ENCODE results near the gene ABHD17A.

ABHD17A gene

GRCh38 chr19:1847684-1848398, 37.5 kb downstream of the ABHD17A start:
- under 1% methylated on average over 64 of the region's 72 CpGs for WGBS

GRCh38 chr19:1847348-1847683, 38.0 kb downstream of the ABHD17A start:
- no peak for DNase-seq
- no peak overlapping the region for H3K14ac ChIP-seq (ENCODE audit: low read length in 2 of 2)
- no peak overlapping the region for H3K23ac ChIP-seq (ENCODE audit: low read length in 2 of 2)
- H2AFZ ChIP-seq (ENCODE audit: low read depth, low read length) = no peak overlapping the region
- H4K8ac ChIP-seq (ENCODE audit: low read length) = no peak overlapping the region
- no peak overlapping the region for H2BK12ac ChIP-seq (ENCODE audit: low read length in 2 of 2)
- H3K79me1 ChIP-seq (replicated peaks; ENCODE audit: low read length, poor library complexity, severe bottlenecking) = peaks cover 18% of the 10 kb centered on the region
- H3K36me3 ChIP-seq (ENCODE audit: control insufficient read depth in 1 of 2, insufficient read depth in 2 of 2, low read depth in 1 of 2, low read length in 2 of 2) = peaks cover 4 to 51% of the 10 kb centered on the region in 2 experiments
- H3K4ac ChIP-seq (ENCODE audit: low read depth in 1 of 2, low read length in 2 of 2) = no peak overlapping the region
- peak overlapping the region; percentile 77 to 89 for H3K4me3 ChIP-seq (ENCODE audit: insufficient read depth in 1 of 2, low read depth in 1 of 2, low read length in 2 of 2)
- H2BK5ac ChIP-seq (ENCODE audit: low read depth, low read length, poor library complexity, severe bottlenecking) = no peak overlapping the region
- no peak overlapping the region for H4K91ac ChIP-seq (ENCODE audit: low read length)
- 21% methylated on average over 12 of the region's 12 CpGs for WGBS
- H2AK5ac ChIP-seq (ENCODE audit: low read length, severe bottlenecking) = no peak overlapping the region
- H2BK15ac ChIP-seq (ENCODE audit: low read depth, poor library complexity, severe bottlenecking) = no peak overlapping the region
- no peak overlapping the region for H3K18ac ChIP-seq (ENCODE audit: low read depth in 1 of 2, low read length in 2 of 2)
- no peak overlapping the region for H2BK120ac ChIP-seq (ENCODE audit: low read depth, low read length)
- H3K9me3 ChIP-seq (ENCODE audit: control insufficient read depth, low read length) = no peaks in the 10 kb centered on the region
- peak overlapping the region; percentile 82 for H3K4me2 ChIP-seq (ENCODE audit: low read length, poor library complexity, severe bottlenecking)
- peak overlapping the region; percentile 31 for H3K27ac ChIP-seq (ENCODE audit: low read length, poor library complexity, severe bottlenecking)
- no peaks in the 10 kb centered on the region for H3K27me3 ChIP-seq (ENCODE audit: control insufficient read depth in 1 of 2, insufficient read depth in 1 of 2, low read length in 2 of 2)
- H3K4me1 ChIP-seq (ENCODE audit: control insufficient read depth, insufficient read depth, low read depth, low read length) = peaks cover 30% of the 10 kb centered on the region
- peak overlapping the region; percentile 99 for H3K9ac ChIP-seq (ENCODE audit: low read length)

More at GRCh38 chr19:1847684-1848398, 37.5 kb downstream of the ABHD17A start:
- Histone ChIP-seq H3K4me3 (ENCODE audit: insufficient read depth in 1 of 2, low read depth in 1 of 2, low read length in 2 of 2) (peak overlapping the region; percentile 77 to 89), H4K91ac (ENCODE audit: low read length) (peak overlapping the region; percentile 20), H2BK5ac (ENCODE audit: low read depth, low read length, poor library complexity, severe bottlenecking) (peak overlapping the region; percentile 99), H3K18ac (ENCODE audit: low read depth in 1 of 2, low read length in 2 of 2) (peak overlapping the region; percentile 13 to 100), H2BK15ac (ENCODE audit: low read depth, poor library complexity, severe bottlenecking) (peak overlapping the region; percentile 81), H3K14ac (ENCODE audit: low read length in 2 of 2) (no peak overlapping the region), H3K27ac (ENCODE audit: low read length, poor library complexity, severe bottlenecking) (peak overlapping the region; percentile 31), H4K8ac (ENCODE audit: low read length) (peak overlapping the region; percentile 42), H2AFZ (ENCODE audit: low read depth, low read length) (no peak overlapping the region), H3K4ac (ENCODE audit: low read depth in 1 of 2, low read length in 2 of 2) (peak overlapping the region; percentile 88 to 98), H3K27me3 (ENCODE audit: control insufficient read depth in 1 of 2, insufficient read depth in 1 of 2, low read length in 2 of 2) (no peaks in the 10 kb centered on the region), H3K79me1 (replicated peaks; ENCODE audit: low read length, poor library complexity, severe bottlenecking) (peaks cover 21% of the 10 kb centered on the region), H3K36me3 (ENCODE audit: control insufficient read depth in 1 of 2, insufficient read depth in 2 of 2, low read depth in 1 of 2, low read length in 2 of 2) (peaks cover 4 to 53% of the 10 kb centered on the region in 2 experiments), H3K9ac (ENCODE audit: low read length) (peak overlapping the region; percentile 99), H3K9me3 (ENCODE audit: control insufficient read depth, low read length) (no peaks in the 10 kb centered on the region), H3K4me2 (ENCODE audit: low read length, poor library complexity, severe bottlenecking) (peak overlapping the region; percentile 82), H3K4me1 (ENCODE audit: control insufficient read depth, insufficient read depth, low read depth, low read length) (peaks cover 30% of the 10 kb centered on the region), H2AK5ac (ENCODE audit: low read length, severe bottlenecking) (no peak overlapping the region), H2BK120ac (ENCODE audit: low read depth, low read length) (peak overlapping the region; percentile 97), H3K23ac (ENCODE audit: low read length in 2 of 2) (peak overlapping the region in 1 of 2 experiments; percentile 20), H2BK12ac (ENCODE audit: low read length in 2 of 2) (no peak overlapping the region)
- peak; percentile 88 for DNase-seq

- WGBS = 95% methylated on average over 28 of the region's 29 CpGs
- no peak overlapping the region for H2BK12ac ChIP-seq (ENCODE audit: low read length in 2 of 2)
- no peak overlapping the region for H4K8ac ChIP-seq (ENCODE audit: low read length)
- H3K4me2 ChIP-seq (ENCODE audit: low read length, poor library complexity, severe bottlenecking) = peak overlapping the region; percentile 82
- no peak overlapping the region for H3K27ac ChIP-seq (ENCODE audit: low read length, poor library complexity, severe bottlenecking)
- H3K9me3 ChIP-seq (ENCODE audit: control insufficient read depth, low read length) = no peaks in the 10 kb centered on the region
- H3K4ac ChIP-seq (ENCODE audit: low read depth in 1 of 2, low read length in 2 of 2) = no peak overlapping the region
- H3K27me3 ChIP-seq (ENCODE audit: control insufficient read depth in 1 of 2, insufficient read depth in 1 of 2, low read length in 2 of 2) = no peaks in the 10 kb centered on the region
- peaks cover 29% of the 10 kb centered on the region for H3K4me1 ChIP-seq (ENCODE audit: control insufficient read depth, insufficient read depth, low read depth, low read length)
- H3K79me1 ChIP-seq (replicated peaks; ENCODE audit: low read length, poor library complexity, severe bottlenecking) = peaks cover 13% of the 10 kb centered on the region
- no peak overlapping the region for H2BK120ac ChIP-seq (ENCODE audit: low read depth, low read length)
- no peak overlapping the region for H4K91ac ChIP-seq (ENCODE audit: low read length)
- peaks cover 4 to 45% of the 10 kb centered on the region in 2 experiments for H3K36me3 ChIP-seq (ENCODE audit: control insufficient read depth in 1 of 2, insufficient read depth in 2 of 2, low read depth in 1 of 2, low read length in 2 of 2)
- H3K18ac ChIP-seq (ENCODE audit: low read depth in 1 of 2, low read length in 2 of 2) = no peak overlapping the region
- H3K9ac ChIP-seq (ENCODE audit: low read length) = peak overlapping the region; percentile 99
- H2AFZ ChIP-seq (ENCODE audit: low read depth, low read length) = no peak overlapping the region
- no peak overlapping the region for H3K14ac ChIP-seq (ENCODE audit: low read length in 2 of 2)
- DNase-seq = no peak
- peak overlapping the region in 1 of 2 experiments; percentile 89 for H3K4me3 ChIP-seq (ENCODE audit: insufficient read depth in 1 of 2, low read depth in 1 of 2, low read length in 2 of 2)
- H2AK5ac ChIP-seq (ENCODE audit: low read length, severe bottlenecking) = no peak overlapping the region
- H2BK15ac ChIP-seq (ENCODE audit: low read depth, poor library complexity, severe bottlenecking) = no peak overlapping the region
- no peak overlapping the region for H2BK5ac ChIP-seq (ENCODE audit: low read depth, low read length, poor library complexity, severe bottlenecking)
- no peak overlapping the region for H3K23ac ChIP-seq (ENCODE audit: low read length in 2 of 2)
These were observed 38.6 kb downstream of the ABHD17A start for GRCh38 chr19:1846517-1847204.

GRCh38 chr19:1845642-1846041, 39.7 kb downstream of the ABHD17A start:
- 96% methylated on average over 11 of the region's 11 CpGs for WGBS
- Histone ChIP-seq H2AK5ac (ENCODE audit: low read length, severe bottlenecking) (no peak overlapping the region), H2BK120ac (ENCODE audit: low read depth, low read length) (no peak overlapping the region)

More at GRCh38 chr19:1845642-1846041, 39.7 kb downstream of the ABHD17A start:
- Histone ChIP-seq H3K4me3 (ENCODE audit: insufficient read depth in 1 of 2, low read depth in 1 of 2, low read length in 2 of 2) (peak overlapping the region in 1 of 2 experiments; percentile 89), H2BK12ac (ENCODE audit: low read length in 2 of 2) (no peak overlapping the region), H3K14ac (ENCODE audit: low read length in 2 of 2) (no peak overlapping the region), H3K23ac (ENCODE audit: low read length in 2 of 2) (no peak overlapping the region), H3K9me3 (ENCODE audit: control insufficient read depth, low read length) (no peaks in the 10 kb centered on the region), H2AFZ (ENCODE audit: low read depth, low read length) (no peak overlapping the region), H4K91ac (ENCODE audit: low read length) (no peak overlapping the region), H3K79me1 (replicated peaks; ENCODE audit: low read length, poor library complexity, severe bottlenecking) (peaks cover 5% of the 10 kb centered on the region), H4K8ac (ENCODE audit: low read length) (no peak overlapping the region), H3K4me1 (ENCODE audit: control insufficient read depth, insufficient read depth, low read depth, low read length) (peaks cover 31% of the 10 kb centered on the region), H2BK5ac (ENCODE audit: low read depth, low read length, poor library complexity, severe bottlenecking) (no peak overlapping the region), H3K4me2 (ENCODE audit: low read length, poor library complexity, severe bottlenecking) (no peak overlapping the region), H2BK15ac (ENCODE audit: low read depth, poor library complexity, severe bottlenecking) (no peak overlapping the region), H3K18ac (ENCODE audit: low read depth in 1 of 2, low read length in 2 of 2) (no peak overlapping the region), H3K4ac (ENCODE audit: low read depth in 1 of 2, low read length in 2 of 2) (no peak overlapping the region), H3K9ac (ENCODE audit: low read length) (peak overlapping the region; percentile 99), H3K27me3 (ENCODE audit: control insufficient read depth in 1 of 2, insufficient read depth in 1 of 2, low read length in 2 of 2) (no peaks in the 10 kb centered on the region), H3K36me3 (ENCODE audit: control insufficient read depth in 1 of 2, insufficient read depth in 2 of 2, low read depth in 1 of 2, low read length in 2 of 2) (peaks cover 0 to 41% of the 10 kb centered on the region in 2 experiments), H3K27ac (ENCODE audit: low read length, poor library complexity, severe bottlenecking) (no peak overlapping the region)
- DNase-seq = no peak
